Femur (tissue), 1 donor: ENCODE data around the gene SBF2.
"Not testable (repeated sequence)": the region's sequence is repeated elsewhere in the genome, so short reads cannot be mapped to it uniquely, and the experiment has no call there.

Experiments
- DNase-seq: peaks from one replicate; pipeline ENCODE4 v3.0.0-alpha.2; 2017

SBF2 gene

GRCh38 chr11:9758637-9759518 is 535.1 kb downstream of the SBF2 start:
- DNase-seq = peak; percentile 87

GRCh38 chr11:9757809-9758636 is 536.0 kb downstream of the SBF2 start:
- DNase-seq = peak; percentile 90

- no peak for DNase-seq
Measured at GRCh38 chr11:9756878-9757277, 537.1 kb downstream of the SBF2 start.

- DNase-seq = no peak
Measured at GRCh38 chr11:9756461-9756860, 537.6 kb downstream of the SBF2 start.

- DNase-seq = peak; percentile 50
Measured at GRCh38 chr11:9755561-9756185, 538.3 kb downstream of the SBF2 start.

- DNase-seq = no peak
Measured at GRCh38 chr11:9754010-9754471, 540.0 kb downstream of the SBF2 start.

DNA sequence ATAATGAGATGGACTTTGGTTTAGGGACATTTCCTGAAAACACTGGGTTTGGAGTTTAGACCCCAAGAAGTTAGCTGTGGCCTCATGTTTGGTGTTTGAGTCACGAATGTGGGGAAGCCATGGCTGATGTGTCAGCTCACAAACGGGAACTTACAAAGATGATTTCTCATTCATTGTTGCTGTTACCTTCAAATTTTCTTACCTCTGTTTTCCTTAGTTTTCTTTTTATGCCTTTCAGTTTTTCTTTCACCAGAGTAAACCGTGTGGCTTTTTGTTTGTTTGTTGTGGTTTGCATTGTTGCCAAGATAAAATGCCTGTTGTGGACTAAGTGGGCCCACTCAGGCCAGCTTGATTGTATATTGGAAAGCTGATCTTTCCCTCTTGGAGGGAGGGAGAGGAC is 541.0 kb downstream of the SBF2 start:
- DNase-seq = no peak

DNA sequence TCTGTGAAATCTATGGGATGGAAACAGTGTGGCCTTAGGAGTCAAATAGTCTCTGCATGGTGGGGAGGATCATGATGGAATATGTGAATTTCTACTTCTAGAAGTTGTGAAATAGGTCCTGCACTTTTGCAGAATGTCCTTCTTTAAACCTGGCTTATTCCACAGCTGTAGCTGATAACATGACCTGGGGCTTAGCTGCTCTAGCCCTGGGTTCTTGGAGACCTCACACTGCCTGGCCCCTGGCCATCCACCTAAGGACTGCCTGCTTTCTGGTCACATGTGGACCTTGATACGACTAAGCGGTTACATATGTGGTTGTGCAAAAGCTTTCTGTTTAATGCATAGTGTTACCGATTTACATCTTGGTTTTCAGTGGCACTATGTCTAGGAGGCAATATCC is 541.9 kb downstream of the SBF2 start:
- DNase-seq = no peak

GRCh38 chr11:9750551-9750950 is 543.5 kb downstream of the SBF2 start:
- no peak for DNase-seq

GRCh38 chr11:9748361-9748970 is 545.6 kb downstream of the SBF2 start:
- DNase-seq = peak; percentile 68

- DNase-seq = no peak
Measured at GRCh38 chr11:9747828-9748227, 546.2 kb downstream of the SBF2 start.

- no peak for DNase-seq
Measured at GRCh38 chr11:9747229-9747628, 546.8 kb downstream of the SBF2 start.

GRCh38 chr11:9745411-9746211 is 548.4 kb downstream of the SBF2 start:
- no peak for DNase-seq

DNA sequence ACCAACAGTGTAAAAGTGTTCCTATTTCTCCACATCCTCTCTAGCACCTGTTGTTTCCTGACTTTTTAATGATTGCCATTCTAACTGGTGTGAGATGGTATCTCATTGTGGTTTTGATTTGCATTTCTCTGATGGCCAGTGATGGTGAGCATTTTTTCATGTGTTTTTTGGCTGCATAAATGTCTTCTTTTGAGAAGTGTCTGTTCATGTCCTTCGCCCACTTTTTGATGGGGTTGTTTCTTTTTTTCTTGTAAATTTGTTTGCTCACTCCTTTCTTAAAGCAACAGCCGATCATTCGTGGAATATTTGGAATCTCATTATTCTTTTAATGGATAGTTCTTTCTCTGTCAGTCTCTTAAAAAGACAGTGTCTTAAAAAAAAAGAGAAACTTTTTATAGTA is 550.5 kb downstream of the SBF2 start:
- DNase-seq = not testable (repeated sequence)

DNA sequence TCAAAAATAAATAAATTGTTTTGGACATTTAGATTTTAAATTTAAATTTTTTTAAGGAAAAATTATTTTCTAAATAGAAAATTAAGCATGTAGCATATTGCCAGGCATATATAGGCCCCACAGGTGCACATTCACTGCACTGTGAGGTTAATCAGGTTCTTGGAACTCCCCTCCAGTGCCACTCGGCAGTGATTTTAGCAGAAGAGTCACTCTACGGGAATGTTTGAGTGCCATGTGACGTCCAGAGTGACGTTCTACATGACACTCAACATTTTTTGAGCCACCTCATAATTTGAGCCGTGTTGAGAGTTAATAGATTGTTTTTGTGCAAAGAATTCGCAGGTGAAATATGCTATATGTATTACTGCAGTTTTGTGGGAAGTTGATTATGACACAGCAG is 552.8 kb downstream of the SBF2 start:
- no peak for DNase-seq

DNA sequence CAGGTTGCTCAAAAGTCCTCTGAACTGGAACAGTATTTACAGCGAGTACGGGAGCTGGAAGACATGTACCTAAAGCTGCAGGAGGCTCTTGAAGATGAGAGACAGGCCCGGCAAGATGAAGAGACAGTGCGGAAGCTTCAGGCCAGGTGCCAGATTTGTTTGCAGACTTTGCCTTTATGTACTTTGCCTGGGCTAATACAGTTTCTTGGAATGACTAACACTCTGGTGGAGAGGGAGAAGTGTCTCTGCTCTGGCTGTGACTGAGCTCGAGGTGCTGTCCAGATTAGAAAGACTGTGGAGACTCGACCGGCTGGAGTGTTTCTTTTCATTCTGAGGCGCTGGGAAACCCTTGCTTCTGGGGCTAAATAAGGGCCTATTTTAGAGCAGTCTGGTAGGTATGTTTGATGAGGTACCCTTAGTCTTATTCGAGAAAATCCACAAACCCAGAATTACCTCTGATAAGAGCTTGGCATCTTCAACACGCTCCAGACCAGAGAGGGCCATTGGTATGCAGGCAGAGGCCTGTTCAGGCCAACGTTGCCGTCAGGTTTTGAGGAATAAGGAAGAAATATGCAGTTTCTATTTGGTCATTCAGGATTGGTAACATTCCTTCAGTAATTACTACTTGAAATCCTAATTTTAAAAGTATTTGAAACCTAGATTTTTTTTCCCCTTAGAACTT is 553.7 kb downstream of the SBF2 start:
- no peak for DNase-seq

DNA sequence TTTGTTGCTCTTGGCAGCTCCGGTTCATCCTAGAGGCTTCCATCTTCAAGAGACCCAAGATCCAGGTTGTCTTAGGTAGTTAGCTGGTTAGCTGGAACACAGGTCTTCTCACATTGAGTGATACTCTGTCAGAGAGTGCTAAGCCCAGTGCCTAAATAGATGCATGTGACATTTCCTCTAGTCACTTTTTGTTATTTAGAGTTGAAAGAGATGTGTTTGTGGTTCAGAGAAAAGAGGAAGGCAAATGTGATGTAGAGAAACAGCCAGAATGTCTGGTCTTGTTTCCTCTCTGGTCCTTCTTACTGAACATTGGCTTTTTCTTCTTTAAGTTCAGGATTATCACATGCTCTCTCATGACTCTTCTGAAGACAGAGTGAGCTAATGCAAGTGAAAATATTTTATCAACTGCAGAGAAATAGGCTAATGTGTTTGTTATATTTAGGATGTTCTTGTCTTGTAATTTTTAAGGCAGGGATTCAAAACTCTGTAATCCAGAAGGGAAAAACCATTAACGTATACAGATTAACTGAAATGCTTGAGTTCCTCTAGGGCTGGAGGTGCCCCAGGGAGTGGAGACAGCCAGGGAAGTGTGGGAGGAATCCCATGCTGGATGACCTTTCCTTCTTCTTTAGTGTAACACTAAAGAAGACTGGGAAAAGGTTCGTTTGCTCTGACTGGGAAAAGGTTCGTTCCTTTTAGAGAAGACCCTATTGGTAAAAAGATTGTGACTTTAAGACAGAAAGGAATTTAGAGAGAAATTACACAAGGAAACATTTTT is 554.7 kb downstream of the SBF2 start:
- no peak for DNase-seq

DNA sequence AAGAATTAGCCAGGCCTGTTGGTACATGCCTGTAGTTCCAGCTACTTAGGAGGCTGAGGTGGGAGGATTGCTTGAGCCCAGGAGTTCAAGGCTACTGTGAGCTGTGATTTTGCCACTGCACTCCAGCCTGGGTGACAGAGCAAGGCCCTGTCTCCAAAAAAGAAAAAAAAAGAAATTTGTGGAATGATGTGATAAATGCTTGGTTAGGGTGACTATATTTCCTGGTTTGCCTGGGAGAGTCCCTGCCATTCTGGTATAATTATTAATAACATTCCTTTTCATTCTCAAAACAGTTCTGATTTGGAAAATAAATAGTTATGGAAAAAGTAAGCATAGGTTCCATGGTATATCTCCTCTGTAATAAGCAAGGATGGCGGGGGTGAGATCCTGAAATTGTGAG is 555.3 kb downstream of the SBF2 start:
- DNase-seq = no peak

DNA sequence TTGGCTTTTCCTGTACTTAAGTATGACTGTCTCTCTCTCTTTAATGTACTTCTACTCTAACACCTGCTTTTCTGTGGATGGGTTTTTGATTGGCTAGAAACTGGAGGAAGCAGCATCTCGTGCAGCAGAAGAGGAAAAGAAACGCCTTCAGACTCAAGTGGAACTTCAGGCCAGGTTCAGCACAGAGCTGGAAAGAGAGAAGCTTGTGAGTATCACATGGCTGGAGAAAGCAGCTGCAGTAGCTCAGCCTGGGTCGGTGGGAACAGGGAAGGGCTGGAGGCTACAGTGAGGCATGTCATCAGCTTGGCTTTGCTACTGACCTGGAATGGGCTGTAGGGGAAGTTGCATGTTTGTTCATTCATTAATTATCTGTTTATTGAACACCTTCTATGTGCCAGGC is 555.9 kb downstream of the SBF2 start:
- DNase-seq = peak; percentile 48

- no peak for DNase-seq
Measured at GRCh38 chr11:9736365-9736764, 557.7 kb downstream of the SBF2 start.

DNA sequence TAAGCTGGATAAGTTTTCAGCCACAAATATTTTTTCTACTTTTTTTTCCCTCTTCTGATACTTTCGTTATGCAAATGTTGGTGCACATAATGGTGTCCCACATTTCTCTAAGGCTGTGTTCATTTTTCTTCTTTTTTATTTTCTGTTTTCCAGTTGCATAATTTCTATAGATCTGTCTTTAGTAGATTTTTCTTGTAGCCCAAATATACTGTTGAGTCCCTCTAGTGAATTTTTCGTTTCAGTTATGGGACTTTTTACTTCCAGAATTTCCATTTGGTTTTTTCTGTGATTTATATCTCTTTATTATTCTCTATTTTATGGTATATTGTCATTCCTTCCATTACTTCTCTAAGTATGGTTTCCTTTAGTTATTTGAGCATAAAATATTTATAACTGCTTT is 558.1 kb downstream of the SBF2 start:
- no peak for DNase-seq
